Parietal lobe (tissue), 1 donor: ENCODE measurements around the gene MCM3. TPM values are rescaled to one million over a fixed set of nuclear protein-coding genes. Genes with fewer than 3 reads are reported as not detected.

Experiments
- total RNA-seq: library from RNA; depleted of rRNA; stranded (reverse); fragments of >200 nt; gene quantifications from one replicate; pipeline ENCODE4 v1.2.3, GENCODE V29; 2014

Gene MCM3
- total RNA-seq = 21.3 TPM

DNA sequence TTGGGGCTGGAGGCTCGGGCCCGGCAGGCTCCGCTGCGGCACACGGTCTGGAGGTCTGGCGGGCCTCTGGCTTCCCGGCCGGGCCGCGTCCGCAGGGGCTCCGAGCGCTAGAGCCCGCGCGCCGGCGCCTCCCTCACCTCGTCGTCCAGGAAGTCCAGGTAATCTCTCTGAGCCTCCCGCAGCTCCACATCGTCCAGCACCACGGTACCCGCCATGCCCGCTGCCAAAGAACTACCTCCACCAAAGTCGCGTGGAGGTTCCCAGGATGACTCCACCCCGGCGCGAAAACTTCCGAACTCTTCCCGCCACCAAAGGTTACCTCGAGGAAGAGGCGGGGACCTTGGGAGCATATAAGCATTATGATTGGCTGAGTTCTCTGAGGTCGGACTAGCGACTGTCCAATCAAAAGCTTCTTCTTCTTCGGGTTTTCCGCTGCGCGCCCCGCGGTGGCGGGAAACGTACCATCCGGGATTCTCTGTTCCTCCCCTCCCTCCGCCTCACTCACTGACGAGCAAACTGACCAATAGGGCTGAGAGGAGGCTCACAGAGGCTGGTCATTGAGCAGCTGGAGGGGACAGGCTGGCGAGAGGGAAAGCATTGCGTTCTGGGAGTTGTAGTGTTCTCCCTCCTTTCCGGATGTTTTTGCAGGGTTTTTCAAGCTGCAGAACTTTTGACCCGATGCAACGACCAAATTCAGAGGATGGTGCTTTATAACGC lies at the start of gene MCM3:
Gene MCM3 (minus strand): TSS at position 283 of the 717 bp plus-strand sequence. CDS start 68 bp downstream, at position 215.

GRCh38 chr6:52244400-52244799 lies 40.1 kb downstream of the MCM3 start, which contains the start of gene IL17F:
IL17F (minus strand) TSS chr6:52244500; CDS start chr6:52244429, 71 bp downstream.

Other genes starting within 250 kb of the MCM3 start
- under 0.01 TPM for gene PKHD1, start 197.1 kb downstream of the MCM3 start, total RNA-seq
- not detected for gene IL17A, start 98.4 kb downstream of the MCM3 start, total RNA-seq
- not detected for gene IL17F, start 40.2 kb downstream of the MCM3 start, total RNA-seq
- 12.8 TPM for gene PAQR8, start 77.4 kb upstream of the MCM3 start, total RNA-seq
- gene EFHC1, start 135.6 kb upstream of the MCM3 start, total RNA-seq = 52.3 TPM